Ramos (cell line): ENCODE measurements around the gene NAE1.

Experiments used
- in situ Hi-C: fragments of 300-500 bp; cut with MboI; formaldehyde crosslinking; loops from one replicate; pipeline ENCODE4 v1.14.3; 2022; ENCODE audit warnings: low sequenced_read_pairs; ENCODE audit not compliant: unreplicated experiment

Gene NAE1

GRCh38 chr16:66851166-66851964, 20.6 kb upstream of the NAE1 start:
- in situ Hi-C loops: no loop called here

GRCh38 chr16:66850115-66850815, 19.5 kb upstream of the NAE1 start:
- in situ Hi-C loops: no loop called here

GRCh38 chr16:66849549-66849948, 18.8 kb upstream of the NAE1 start:
- in situ Hi-C loops: no loop called here

GRCh38 chr16:66849021-66849420, 18.2 kb upstream of the NAE1 start:
- in situ Hi-C loops: no loop called here

- in situ Hi-C loops: no loop called here
These were observed 17.4 kb upstream of the NAE1 start for GRCh38 chr16:66848172-66848571.

- in situ Hi-C loops: no loop called here
These were observed 16.8 kb upstream of the NAE1 start for GRCh38 chr16:66847533-66848067.

GRCh38 chr16:66846831-66847230, 16.1 kb upstream of the NAE1 start:
- in situ Hi-C loops: no loop called here

- in situ Hi-C loops: no loop called here
These were observed 15.5 kb upstream of the NAE1 start for GRCh38 chr16:66846266-66846665.

GRCh38 chr16:66845791-66846221, 15.0 kb upstream of the NAE1 start:
- in situ Hi-C loops: no loop called here

GRCh38 chr16:66845080-66845410, 14.3 kb upstream of the NAE1 start:
- in situ Hi-C loops: no loop called here

- in situ Hi-C loops: no loop called here
These were observed 13.7 kb upstream of the NAE1 start, which contains the start of gene CA7 for GRCh38 chr16:66844342-66845079. Gene CA7, plus strand, starts transcription at chr16:66844414. Its CDS starts 74 bp downstream, at chr16:66844488.

- in situ Hi-C loops: no loop called here
These were observed 13.2 kb upstream of the NAE1 start for GRCh38 chr16:66844009-66844341.

GRCh38 chr16:66843191-66843590, 12.4 kb upstream of the NAE1 start:
- in situ Hi-C loops: no loop called here

- in situ Hi-C loops: no loop called here
These were observed 12.0 kb upstream of the NAE1 start for GRCh38 chr16:66842765-66843164.

GRCh38 chr16:66841366-66841765, 10.6 kb upstream of the NAE1 start:
- in situ Hi-C loops: no loop called here

- in situ Hi-C loops: no loop called here
These were observed 10.1 kb upstream of the NAE1 start for GRCh38 chr16:66840883-66841282.

- in situ Hi-C loops: no loop called here
These were observed 4.0 kb upstream of the NAE1 start for GRCh38 chr16:66834746-66835145.

GRCh38 chr16:66832661-66833305, 2.0 kb upstream of the NAE1 start:
- in situ Hi-C loops: no loop called here

GRCh38 chr16:66832190-66832589, 1.4 kb upstream of the NAE1 start:
- in situ Hi-C loops: no loop called here

- in situ Hi-C loops: no loop called here
These were observed 6.8 kb downstream of the NAE1 start for GRCh38 chr16:66824006-66824405.
